Upper lobe of right lung (tissue), 1 donor: Measurements from ENCODE around the gene TNXB. TPM values are rescaled to one million over a fixed set of nuclear protein-coding genes. Genes with fewer than 3 reads are reported as not detected.
"Not testable (repeated sequence)": the region's sequence is repeated elsewhere in the genome, so short reads cannot be mapped to it uniquely, and the experiment has no call there.

Experiments
- ATAC-seq: fragments of 200-7000 bp; cut with Tn5 transposase; one replicate; pipeline ENCODE4 v1.9.1; 2020; ENCODE audit warnings: mild to moderate bottlenecking, moderate library complexity
- DNase-seq: peaks from one replicate; pipeline ENCODE4 v3.0.0-alpha.2; 2020
- H3K27ac ChIP-seq: fragments of 200-600 bp; one replicate; pipeline ENCODE4 v1.8.0; 2022
- H3K27me3 ChIP-seq: fragments of 200-600 bp; one replicate; pipeline ENCODE4 v1.8.0; 2022; ENCODE audit warnings: mild to moderate bottlenecking
- H3K36me3 ChIP-seq: fragments of 200-600 bp; one replicate; pipeline ENCODE4 v1.8.0; 2022
- H3K4me1 ChIP-seq: fragments of 200-600 bp; one replicate; pipeline ENCODE4 v1.8.0; 2022
- H3K4me3 ChIP-seq: fragments of 200-600 bp; one replicate; pipeline ENCODE4 v1.8.0; 2022; ENCODE audit warnings: mild to moderate bottlenecking
- H3K9me3 ChIP-seq: fragments of 200-600 bp; one replicate; pipeline ENCODE4 v1.8.0; 2022
- intact Hi-C: fragments of 100-400 bp; cut with DNase I; formaldehyde crosslinking; loops from one replicate; pipeline ENCODE4 v1.11.0; 2022
- total RNA-seq: library from RNA; stranded (reverse); fragmentation: NEBNext Ultra II Directional; extraction: Animal tissue kit (Norgen Biotek cat#: 25700); gene quantifications from one replicate; pipeline ENCODE4 v1.2.1, GENCODE V29; 2021
- donor health status: DM: no; HTN: yes; CAD: no; lungs with severe emphysema.

The TNXB gene
- total RNA-seq, 1 donor from 2014 or later, result 162 TPM

GRCh38 chr6:32012941-32013617 is 96.1 kb downstream of the TNXB start:
- H3K36me3 ChIP-seq, H3K4me3 ChIP-seq, H3K27me3 ChIP-seq, ATAC-seq, intact Hi-C loops, H3K4me1 ChIP-seq, H3K9me3 ChIP-seq, H3K27ac ChIP-seq: not testable (repeated sequence)
- peak; percentile 61 for DNase-seq

- intact Hi-C loops, H3K4me3 ChIP-seq, H3K27me3 ChIP-seq, H3K9me3 ChIP-seq, ATAC-seq, H3K4me1 ChIP-seq, H3K27ac ChIP-seq, H3K36me3 ChIP-seq: not testable (repeated sequence)
- DNase-seq, result peak; percentile 46
Measured at GRCh38 chr6:32010856-32011530, 98.1 kb downstream of the TNXB start.

GRCh38 chr6:32009537-32009936 is 99.6 kb downstream of the TNXB start:
- H3K4me3 ChIP-seq, H3K4me1 ChIP-seq, H3K27ac ChIP-seq, intact Hi-C loops, H3K36me3 ChIP-seq, H3K27me3 ChIP-seq, ATAC-seq, H3K9me3 ChIP-seq: not testable (repeated sequence)
- peak; percentile 23 for DNase-seq

- H3K36me3 ChIP-seq, H3K9me3 ChIP-seq, H3K4me3 ChIP-seq, H3K4me1 ChIP-seq, H3K27me3 ChIP-seq, intact Hi-C loops, ATAC-seq, H3K27ac ChIP-seq: not testable (repeated sequence)
- peak; percentile 46 for DNase-seq
Measured at GRCh38 chr6:32008616-32009015, 100.5 kb downstream of the TNXB start.

- H3K4me3 ChIP-seq, ATAC-seq, H3K36me3 ChIP-seq, H3K27me3 ChIP-seq, intact Hi-C loops, H3K4me1 ChIP-seq, H3K9me3 ChIP-seq, H3K27ac ChIP-seq: not testable (repeated sequence)
- DNase-seq, result peak; percentile 31
Measured at GRCh38 chr6:32008037-32008436, 101.1 kb downstream of the TNXB start.

GRCh38 chr6:32007086-32007485 is 102.1 kb downstream of the TNXB start:
- H3K4me3 ChIP-seq, H3K36me3 ChIP-seq, H3K27me3 ChIP-seq, H3K9me3 ChIP-seq, ATAC-seq, intact Hi-C loops, H3K4me1 ChIP-seq, H3K27ac ChIP-seq: not testable (repeated sequence)
- DNase-seq, result peak; percentile 44

GRCh38 chr6:32005991-32006529 is 103.1 kb downstream of the TNXB start:
- H3K9me3 ChIP-seq, H3K4me3 ChIP-seq, ATAC-seq, H3K27ac ChIP-seq, H3K36me3 ChIP-seq, intact Hi-C loops, H3K4me1 ChIP-seq, H3K27me3 ChIP-seq: not testable (repeated sequence)
- peak; percentile 49 for DNase-seq

GRCh38 chr6:32005538-32005880 is 103.6 kb downstream of the TNXB start:
- H3K27me3 ChIP-seq, H3K36me3 ChIP-seq, intact Hi-C loops, H3K4me1 ChIP-seq, H3K27ac ChIP-seq, H3K9me3 ChIP-seq, H3K4me3 ChIP-seq: not testable (repeated sequence)
- DNase-seq, result peak; percentile 68
- peak; percentile 5 for ATAC-seq

- peak; percentile 52 for DNase-seq
- H3K4me3 ChIP-seq, H3K27me3 ChIP-seq, intact Hi-C loops, H3K36me3 ChIP-seq, H3K4me1 ChIP-seq, H3K27ac ChIP-seq, H3K9me3 ChIP-seq: not testable (repeated sequence)
- peak; percentile 45 for ATAC-seq
Measured at GRCh38 chr6:32004864-32005537, 104.1 kb downstream of the TNXB start.

- intact Hi-C loops, H3K27me3 ChIP-seq, H3K4me3 ChIP-seq, H3K9me3 ChIP-seq, H3K4me1 ChIP-seq, ATAC-seq, H3K36me3 ChIP-seq, H3K27ac ChIP-seq: not testable (repeated sequence)
- peak; percentile 21 for DNase-seq
Measured at GRCh38 chr6:32004393-32004792, 104.7 kb downstream of the TNXB start.

GRCh38 chr6:32003301-32003700 is 105.8 kb downstream of the TNXB start:
- DNase-seq, H3K4me1 ChIP-seq, H3K4me3 ChIP-seq, ATAC-seq, intact Hi-C loops, H3K27ac ChIP-seq, H3K27me3 ChIP-seq, H3K9me3 ChIP-seq, H3K36me3 ChIP-seq: not testable (repeated sequence)

GRCh38 chr6:32002546-32003268 is 106.4 kb downstream of the TNXB start:
- ATAC-seq, H3K4me3 ChIP-seq, DNase-seq, H3K36me3 ChIP-seq, intact Hi-C loops, H3K27me3 ChIP-seq, H3K9me3 ChIP-seq, H3K27ac ChIP-seq, H3K4me1 ChIP-seq: not testable (repeated sequence)

- H3K9me3 ChIP-seq, H3K27me3 ChIP-seq, H3K4me1 ChIP-seq, H3K36me3 ChIP-seq, intact Hi-C loops, H3K4me3 ChIP-seq, H3K27ac ChIP-seq, ATAC-seq: not testable (repeated sequence)
- peak; percentile 44 for DNase-seq
Measured at GRCh38 chr6:31996385-31996784, 112.8 kb downstream of the TNXB start.

- H3K4me3 ChIP-seq, H3K27ac ChIP-seq, intact Hi-C loops, H3K27me3 ChIP-seq, H3K9me3 ChIP-seq, H3K4me1 ChIP-seq, ATAC-seq, H3K36me3 ChIP-seq: not testable (repeated sequence)
- DNase-seq, result peak; percentile 45
Measured at GRCh38 chr6:31994421-31994820, 114.7 kb downstream of the TNXB start.
